Endodermal cell (in vitro differentiated cells): Measurements from ENCODE around the gene PCOLCE2. TPM values are rescaled to one million over a fixed set of nuclear protein-coding genes. Genes with fewer than 3 reads are reported as not detected.

ENCODE experiments used
- DNase-seq: peaks from one replicate; pipeline ENCODE4 v3.0.0-alpha.2; 2017
- H3K27ac ChIP-seq: 2 replicates; pipeline ENCODE4 v1.5.1; 2013; ENCODE audit warnings: mild to moderate bottlenecking, low read depth, low read length, moderate library complexity
- H3K27me3 ChIP-seq: 2 replicates; pipeline ENCODE4 v1.6.1; 2013; ENCODE audit warnings: mild to moderate bottlenecking, low read length, moderate library complexity; ENCODE audit not compliant: insufficient read depth, control insufficient read depth, poor library complexity, severe bottlenecking
- H3K36me3 ChIP-seq: 2 replicates; pipeline ENCODE4 v1.7.0; 2013; ENCODE audit warnings: mild to moderate bottlenecking, low read length, moderate library complexity; ENCODE audit not compliant: control insufficient read depth, insufficient read depth
- H3K4me1 ChIP-seq: one replicate; pipeline ENCODE4 v1.7.0; 2013; ENCODE audit warnings: low read length; ENCODE audit not compliant: control insufficient read depth, insufficient read depth
- H3K4me3 ChIP-seq: 2 replicates; pipeline ENCODE4 v1.5.1; 2013; ENCODE audit warnings: mild to moderate bottlenecking, low read length, moderate library complexity
- H3K9ac ChIP-seq: 2 replicates; pipeline ENCODE4 v1.6.1; 2013; ENCODE audit warnings: mild to moderate bottlenecking, low read length, moderate library complexity; ENCODE audit not compliant: poor library complexity, severe bottlenecking; ENCODE audit errors: extremely low read depth
- H3K9me3 ChIP-seq: 2 replicates; pipeline ENCODE4 v1.6.1; 2013; ENCODE audit warnings: mild to moderate bottlenecking, low read length, moderate library complexity; ENCODE audit not compliant: control insufficient read depth
- H3K27ac Mint-ChIP-seq: 2 replicates; pipeline ENCODE4 v1.8.0; 2020; ENCODE audit warnings: mixed read lengths
- H3K27me3 Mint-ChIP-seq: 2 replicates; pipeline ENCODE4 v1.8.0; 2021; ENCODE audit warnings: mild to moderate bottlenecking, mixed read lengths; ENCODE audit not compliant: insufficient read depth
- H3K36me3 Mint-ChIP-seq: 2 replicates; pipeline ENCODE4 v1.8.0; 2020; ENCODE audit warnings: low read depth, mixed read lengths
- H3K4me1 Mint-ChIP-seq: 2 replicates; pipeline ENCODE4 v1.8.0; 2020; ENCODE audit warnings: mixed read lengths
- H3K4me3 Mint-ChIP-seq: 2 replicates; pipeline ENCODE4 v1.8.0; 2020; ENCODE audit warnings: mild to moderate bottlenecking, moderate library complexity, mixed read lengths
- H3K9me3 Mint-ChIP-seq: 2 replicates; pipeline ENCODE4 v1.8.0; 2020; ENCODE audit warnings: mild to moderate bottlenecking, mixed read lengths
- WGBS, 2 experiments: methylation state at CpG; one replicate each; pipeline versions ENCODE4 v1.1.5 to v1.1.7; 2013; ENCODE audit warnings: missing lambda C conversion rate in 2 of 2, mixed read lengths in 1 of 2; ENCODE audit not compliant: insufficient coverage in 1 of 2, insufficient read length in 1 of 2; 5-methylcytosine and 5-hydroxymethylcytosine counted together
- total RNA-seq, 2 donors: library from RNA; stranded (reverse); fragmentation: NEBNext Ultra II Directional in 1 of 2; extraction: Animal tissue kit (Norgen Biotek cat#: 25700) in 1 of 2; gene quantifications; 2 replicates in 1 of 2; 3 replicates in 1 of 2; pipeline ENCODE4 v1.2.1, GENCODE V29; 2021
- TF ChIP-seq, protein P1 (sequence below): fragments of 200-600 bp; sonication (generic); conservative IDR thresholded peaks from 2 replicates; pipeline ENCODE4 v1.5.0; 2021; ENCODE audit warnings: antibody characterized with exemption, mild to moderate bottlenecking

PCOLCE2 gene
- total RNA-seq, 2 donors from 2014 or later: 17.0 to 18.0 TPM

DNA sequence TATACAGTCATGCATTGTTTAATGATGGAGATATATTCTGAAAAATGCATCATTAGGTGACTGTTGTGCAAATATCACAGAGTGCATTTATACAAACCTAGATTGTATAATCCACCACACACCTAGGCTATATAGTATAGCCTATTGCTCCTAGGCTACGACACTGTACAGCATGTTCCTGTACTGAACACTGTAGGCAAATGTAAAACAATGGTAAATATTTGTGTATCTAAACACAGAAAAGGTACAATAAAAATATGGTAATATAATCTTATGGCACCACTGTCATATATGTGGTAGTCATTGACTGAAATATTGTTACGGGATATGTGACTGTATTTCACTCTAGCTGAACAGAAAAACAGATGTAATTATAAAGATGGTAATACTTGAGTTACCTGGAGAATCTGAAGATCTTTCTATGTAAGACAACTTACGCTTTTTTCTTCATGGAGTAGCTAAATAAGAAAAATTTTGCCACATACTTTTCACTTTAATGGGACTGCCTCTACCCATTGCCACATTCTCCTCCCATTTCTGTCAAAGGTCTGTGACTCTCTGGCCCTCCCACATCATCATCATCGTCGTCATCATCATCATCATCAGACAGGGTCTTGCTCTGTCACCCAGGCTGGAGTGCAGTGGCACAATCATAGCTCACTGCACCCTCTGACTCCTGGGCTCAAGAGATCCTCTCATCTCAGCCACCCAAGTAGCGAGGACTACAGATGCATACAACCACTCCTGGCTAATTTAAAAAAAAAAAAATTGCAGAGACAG, 7.2 kb downstream of the PCOLCE2 start:
- no peaks in the 10 kb centered on the region for H3K4me1 ChIP-seq
- DNase-seq: no peak
- no peaks in the 10 kb centered on the region for H3K36me3 Mint-ChIP-seq
- no peak overlapping the region for H3K4me3 Mint-ChIP-seq
- no peaks in the 10 kb centered on the region for H3K36me3 ChIP-seq
- WGBS, 2 experiments: 92 to 94% methylated on average over 5 to 6 of the region's 6 CpGs
- no peak overlapping the region for H3K27ac Mint-ChIP-seq
- no peaks in the 10 kb centered on the region for H3K9me3 ChIP-seq
- no peak overlapping the region for H3K9ac ChIP-seq
- H3K27ac ChIP-seq: no peak overlapping the region
- no peak overlapping the region for H3K4me3 ChIP-seq
- no peaks in the 10 kb centered on the region for H3K27me3 ChIP-seq
- no peaks in the 10 kb centered on the region for H3K9me3 Mint-ChIP-seq
- TF ChIP-seq, protein P1, sequence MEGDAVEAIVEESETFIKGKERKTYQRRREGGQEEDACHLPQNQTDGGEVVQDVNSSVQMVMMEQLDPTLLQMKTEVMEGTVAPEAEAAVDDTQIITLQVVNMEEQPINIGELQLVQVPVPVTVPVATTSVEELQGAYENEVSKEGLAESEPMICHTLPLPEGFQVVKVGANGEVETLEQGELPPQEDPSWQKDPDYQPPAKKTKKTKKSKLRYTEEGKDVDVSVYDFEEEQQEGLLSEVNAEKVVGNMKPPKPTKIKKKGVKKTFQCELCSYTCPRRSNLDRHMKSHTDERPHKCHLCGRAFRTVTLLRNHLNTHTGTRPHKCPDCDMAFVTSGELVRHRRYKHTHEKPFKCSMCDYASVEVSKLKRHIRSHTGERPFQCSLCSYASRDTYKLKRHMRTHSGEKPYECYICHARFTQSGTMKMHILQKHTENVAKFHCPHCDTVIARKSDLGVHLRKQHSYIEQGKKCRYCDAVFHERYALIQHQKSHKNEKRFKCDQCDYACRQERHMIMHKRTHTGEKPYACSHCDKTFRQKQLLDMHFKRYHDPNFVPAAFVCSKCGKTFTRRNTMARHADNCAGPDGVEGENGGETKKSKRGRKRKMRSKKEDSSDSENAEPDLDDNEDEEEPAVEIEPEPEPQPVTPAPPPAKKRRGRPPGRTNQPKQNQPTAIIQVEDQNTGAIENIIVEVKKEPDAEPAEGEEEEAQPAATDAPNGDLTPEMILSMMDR: no peak
- no peaks in the 10 kb centered on the region for H3K4me1 Mint-ChIP-seq
- H3K27me3 Mint-ChIP-seq: no peaks in the 10 kb centered on the region

DNA sequence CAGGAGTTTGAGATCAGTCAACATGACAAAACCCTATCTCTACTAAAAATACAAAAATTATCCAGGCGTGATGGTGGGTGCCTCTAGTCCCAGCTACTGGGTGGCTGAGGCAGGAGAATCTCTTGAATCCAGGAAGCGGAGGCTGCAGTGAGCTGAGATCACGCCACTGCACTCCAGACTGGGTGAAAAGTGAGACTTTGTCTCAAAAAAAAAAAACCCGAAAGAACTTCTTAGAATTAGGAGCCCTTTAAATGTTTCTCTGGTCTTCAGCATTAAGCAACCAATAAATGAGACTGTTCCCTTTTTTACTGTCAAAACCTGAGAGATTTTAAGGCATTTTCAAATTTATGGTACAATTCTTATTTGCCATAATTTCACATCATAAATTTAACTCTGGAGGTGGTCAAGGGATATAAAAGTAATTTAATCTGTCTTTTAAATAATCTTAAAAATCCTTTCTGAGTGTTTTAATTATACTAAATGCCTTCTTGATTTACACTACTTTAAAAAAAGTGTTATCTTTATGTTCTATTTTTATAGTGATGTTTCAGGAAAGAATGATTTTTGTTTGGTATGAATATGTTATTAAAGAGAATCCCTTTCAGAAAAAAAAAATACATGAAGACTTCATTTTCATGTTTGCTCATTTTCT, 10.1 kb downstream of the PCOLCE2 start:
- H3K9me3 Mint-ChIP-seq: no peaks in the 10 kb centered on the region
- Histone ChIP-seq H3K9ac (no peak overlapping the region), H3K4me1 (no peaks in the 10 kb centered on the region), H3K4me3 (no peak overlapping the region), H3K27me3 (no peaks in the 10 kb centered on the region), H3K36me3 (no peaks in the 10 kb centered on the region), H3K9me3 (no peaks in the 10 kb centered on the region), H3K27ac (no peak overlapping the region)
- no peaks in the 10 kb centered on the region for H3K27me3 Mint-ChIP-seq
- WGBS, 2 experiments: 93 to 100% methylated on average over 4 of the region's 4 CpGs
- no peak overlapping the region for H3K27ac Mint-ChIP-seq
- DNase-seq: no peak
- TF ChIP-seq, protein P1: no peak
- H3K36me3 Mint-ChIP-seq: peaks cover 2% of the 10 kb centered on the region
- no peaks in the 10 kb centered on the region for H3K4me1 Mint-ChIP-seq
- no peak overlapping the region for H3K4me3 Mint-ChIP-seq

DNA sequence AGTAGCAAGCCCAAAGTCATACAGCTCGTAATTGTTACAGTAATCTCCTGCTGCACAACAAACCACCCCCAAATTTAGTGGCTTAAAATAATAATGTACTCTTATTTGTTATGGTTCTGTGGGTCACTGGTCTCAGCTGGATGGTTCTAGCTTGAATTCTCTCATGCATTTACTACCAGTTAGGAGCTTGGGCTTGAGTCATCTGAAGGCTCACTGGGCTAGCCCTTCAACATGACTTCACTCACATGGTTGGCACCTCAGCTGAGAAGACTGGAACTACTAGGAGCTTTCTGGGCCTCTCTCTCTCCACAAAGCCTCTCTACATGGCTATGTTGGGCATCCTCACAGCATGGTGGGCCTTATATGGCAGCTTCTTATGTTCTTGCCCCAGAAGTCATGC, 12.5 kb downstream of the PCOLCE2 start:
- Histone ChIP-seq H3K9ac (no peak overlapping the region), H3K27me3 (no peaks in the 10 kb centered on the region), H3K9me3 (no peaks in the 10 kb centered on the region), H3K4me3 (no peak overlapping the region), H3K4me1 (no peaks in the 10 kb centered on the region), H3K36me3 (no peaks in the 10 kb centered on the region), H3K27ac (no peak overlapping the region)
- no peaks in the 10 kb centered on the region for H3K9me3 Mint-ChIP-seq
- no peak for DNase-seq
- no peak overlapping the region for H3K4me3 Mint-ChIP-seq
- peaks cover 4% of the 10 kb centered on the region for H3K4me1 Mint-ChIP-seq
- TF ChIP-seq, protein P1: no peak
- WGBS, 2 experiments: 89% methylated on average over 1 of the region's 1 CpG; no CpG with 5 or more reads in 1 of the 2 experiments
- no peaks in the 10 kb centered on the region for H3K27me3 Mint-ChIP-seq
- H3K36me3 Mint-ChIP-seq: peaks cover 2% of the 10 kb centered on the region
- H3K27ac Mint-ChIP-seq: no peak overlapping the region
